Subcutaneous abdominal adipose tissue (tissue), 5 donors: ENCODE data around the gene MTPN.

Source experiments
- H3K27ac ChIP-seq: one replicate; pipeline ENCODE4 v1.7.0; 2013; ENCODE audit warnings: low read depth, mild to moderate bottlenecking, inconsistent platforms, low read length, moderate library complexity
- H3K27me3 ChIP-seq, 5 donors: one replicate each; pipeline ENCODE4 v1.7.0; 2013; ENCODE audit warnings: low read length in 5 of 5, inconsistent platforms in 1 of 5; ENCODE audit not compliant: control insufficient read depth in 5 of 5, insufficient read depth in 4 of 5
- H3K36me3 ChIP-seq, 5 donors: one replicate each; pipeline ENCODE4 v1.7.0; 2013; ENCODE audit warnings: low read length in 5 of 5; ENCODE audit not compliant: control insufficient read depth in 5 of 5, insufficient read depth in 5 of 5
- H3K4me1 ChIP-seq, 5 donors: one replicate each; pipeline ENCODE4 v1.7.0; 2013; ENCODE audit warnings: low read length in 5 of 5, mild to moderate bottlenecking in 3 of 5, moderate library complexity in 1 of 5; ENCODE audit not compliant: control insufficient read depth in 5 of 5, insufficient read depth in 5 of 5
- H3K4me3 ChIP-seq, 5 donors: one replicate each; pipeline ENCODE4 v1.7.0; 2013; ENCODE audit warnings: low read length in 5 of 5, low read depth in 1 of 5
- H3K9ac ChIP-seq, 5 donors: one replicate each; pipeline ENCODE4 v1.7.0; 2013; ENCODE audit warnings: low read length in 5 of 5, mild to moderate bottlenecking in 4 of 5, moderate library complexity in 3 of 5
- H3K9me3 ChIP-seq, 5 donors: one replicate each; pipeline ENCODE4 v1.7.0; 2013; ENCODE audit warnings: low read length in 5 of 5; ENCODE audit not compliant: control insufficient read depth in 5 of 5
- donor health status: healthy.
- donor health status: healthy.
- donor health status: healthy.
- donor health status: healthy.
- donor health status: healthy.

Gene MTPN

GRCh38 chr7:135899458-135900064, 77.6 kb downstream of the MTPN start:
- no peak overlapping the region for H3K4me3 ChIP-seq
- H3K9me3 ChIP-seq = no peaks in the 10 kb centered on the region
- H3K4me1 ChIP-seq = no peaks in the 10 kb centered on the region
- H3K36me3 ChIP-seq = no peaks in the 10 kb centered on the region
- H3K27ac ChIP-seq = no peak overlapping the region
- no peak overlapping the region for H3K9ac ChIP-seq
- H3K27me3 ChIP-seq = no peaks in the 10 kb centered on the region

- Histone ChIP-seq H3K4me3 (no peak overlapping the region), H3K9me3 (no peaks in the 10 kb centered on the region), H3K36me3 (no peaks in the 10 kb centered on the region), H3K4me1 (no peaks in the 10 kb centered on the region), H3K27me3 (no peaks in the 10 kb centered on the region), H3K9ac (no peak overlapping the region), H3K27ac (no peak overlapping the region)
Measured at GRCh38 chr7:135898226-135898625, 78.9 kb downstream of the MTPN start.

GRCh38 chr7:135894816-135895215, 82.3 kb downstream of the MTPN start:
- Histone ChIP-seq H3K9me3 (no peaks in the 10 kb centered on the region), H3K27ac (no peak overlapping the region), H3K9ac (no peak overlapping the region), H3K27me3 (no peaks in the 10 kb centered on the region), H3K36me3 (no peaks in the 10 kb centered on the region), H3K4me1 (no peaks in the 10 kb centered on the region), H3K4me3 (no peak overlapping the region)

GRCh38 chr7:135889823-135890222, 87.3 kb downstream of the MTPN start:
- no peak overlapping the region for H3K27ac ChIP-seq
- no peaks in the 10 kb centered on the region for H3K4me1 ChIP-seq
- no peaks in the 10 kb centered on the region for H3K9me3 ChIP-seq
- no peak overlapping the region for H3K4me3 ChIP-seq
- no peaks in the 10 kb centered on the region for H3K36me3 ChIP-seq
- H3K27me3 ChIP-seq = no peaks in the 10 kb centered on the region
- H3K9ac ChIP-seq = no peak overlapping the region

GRCh38 chr7:135888740-135889139, 88.4 kb downstream of the MTPN start:
- no peaks in the 10 kb centered on the region for H3K36me3 ChIP-seq
- no peak overlapping the region for H3K4me3 ChIP-seq
- no peak overlapping the region for H3K9ac ChIP-seq
- no peaks in the 10 kb centered on the region for H3K9me3 ChIP-seq
- no peak overlapping the region for H3K27ac ChIP-seq
- no peaks in the 10 kb centered on the region for H3K4me1 ChIP-seq
- no peaks in the 10 kb centered on the region for H3K27me3 ChIP-seq

- Histone ChIP-seq H3K36me3 (no peaks in the 10 kb centered on the region), H3K4me3 (no peak overlapping the region), H3K4me1 (no peaks in the 10 kb centered on the region), H3K9me3 (no peaks in the 10 kb centered on the region), H3K9ac (no peak overlapping the region), H3K27ac (no peak overlapping the region), H3K27me3 (no peaks in the 10 kb centered on the region)
Measured at GRCh38 chr7:135886345-135887132, 90.6 kb downstream of the MTPN start.

- H3K4me1 ChIP-seq = no peaks in the 10 kb centered on the region
- no peak overlapping the region for H3K4me3 ChIP-seq
- no peak overlapping the region for H3K9ac ChIP-seq
- no peak overlapping the region for H3K27ac ChIP-seq
- no peaks in the 10 kb centered on the region for H3K36me3 ChIP-seq
- no peaks in the 10 kb centered on the region for H3K27me3 ChIP-seq
- no peaks in the 10 kb centered on the region for H3K9me3 ChIP-seq
Measured at GRCh38 chr7:135884495-135885232, 92.5 kb downstream of the MTPN start.

GRCh38 chr7:135879233-135879632, 97.9 kb downstream of the MTPN start:
- H3K9ac ChIP-seq = no peak overlapping the region
- no peak overlapping the region for H3K27ac ChIP-seq
- H3K27me3 ChIP-seq = no peaks in the 10 kb centered on the region
- no peaks in the 10 kb centered on the region for H3K9me3 ChIP-seq
- H3K4me1 ChIP-seq = no peaks in the 10 kb centered on the region
- H3K36me3 ChIP-seq = no peaks in the 10 kb centered on the region
- no peak overlapping the region for H3K4me3 ChIP-seq

GRCh38 chr7:135878284-135878683, 98.9 kb downstream of the MTPN start:
- H3K9ac ChIP-seq = no peak overlapping the region
- H3K4me1 ChIP-seq = no peaks in the 10 kb centered on the region
- no peaks in the 10 kb centered on the region for H3K9me3 ChIP-seq
- H3K27me3 ChIP-seq = no peaks in the 10 kb centered on the region
- H3K27ac ChIP-seq = no peak overlapping the region
- no peak overlapping the region for H3K4me3 ChIP-seq
- H3K36me3 ChIP-seq = no peaks in the 10 kb centered on the region

GRCh38 chr7:135877805-135878204, 99.4 kb downstream of the MTPN start:
- H3K27ac ChIP-seq = no peak overlapping the region
- no peak overlapping the region for H3K9ac ChIP-seq
- no peaks in the 10 kb centered on the region for H3K36me3 ChIP-seq
- H3K4me3 ChIP-seq = no peak overlapping the region
- no peaks in the 10 kb centered on the region for H3K27me3 ChIP-seq
- H3K4me1 ChIP-seq = no peaks in the 10 kb centered on the region
- H3K9me3 ChIP-seq = no peaks in the 10 kb centered on the region
